ENCODE data around the gene PSMC3. TPM values are rescaled to one million over a fixed set of nuclear protein-coding genes. Genes with fewer than 3 reads are reported as not detected.

PSMC3 gene
- polyA plus RNA-seq, 1 experiment = 191 TPM

GRCh38 chr11:47393163-47394049 is 32.8 kb downstream of the PSMC3 start:
- no peak for TF ChIP-seq CTCF (IDR thresholded peaks at IDR 0.05; ENCODE audit: insufficient read depth, low read depth, low read length)
- no peak for DNase-seq (ENCODE audit: low read depth)
- no peaks in the 10 kb centered on the region for H3K36me3 ChIP-seq (ENCODE audit: control insufficient read depth, insufficient read depth, low read length)
- ChIA-PET POLR2A (no interaction called here), CTCF (interaction anchor here (0.7 to 4.7 kb wide), 8 partner anchors 12 to 224 kb away, joined by 3 to 32 read pairs (median 3); no protein-coding TSS in a partner anchor)
- no peaks in the 10 kb centered on the region for H3K27me3 ChIP-seq (ENCODE audit: control insufficient read depth, insufficient read depth, low read length)
- no peak overlapping the region for H3K4me3 ChIP-seq (ENCODE audit: low read depth, low read length)

- no peaks in the 10 kb centered on the region for H3K27me3 ChIP-seq (ENCODE audit: control insufficient read depth, insufficient read depth, low read length)
- CTCF ChIA-PET = interaction anchor here (0.7 to 4.7 kb wide), 8 partner anchors 13 to 225 kb away, joined by 3 to 32 read pairs (median 3); no protein-coding TSS in a partner anchor
- no peak overlapping the region for H3K4me3 ChIP-seq (ENCODE audit: low read depth, low read length)
- no peaks in the 10 kb centered on the region for H3K36me3 ChIP-seq (ENCODE audit: control insufficient read depth, insufficient read depth, low read length)
- no peak for DNase-seq (ENCODE audit: low read depth)
- TF ChIP-seq CTCF (IDR thresholded peaks at IDR 0.05; ENCODE audit: insufficient read depth, low read depth, low read length) = no peak
- POLR2A ChIA-PET = no interaction called here
Observed at GRCh38 chr11:47392546-47393162, 33.6 kb downstream of the PSMC3 start.

- Histone ChIP-seq H3K4me3 (ENCODE audit: low read depth, low read length) (no peak overlapping the region), H3K27me3 (ENCODE audit: control insufficient read depth, insufficient read depth, low read length) (no peaks in the 10 kb centered on the region), H3K36me3 (ENCODE audit: control insufficient read depth, insufficient read depth, low read length) (no peaks in the 10 kb centered on the region)
- CTCF ChIA-PET = interaction anchor here (0.7 to 4.7 kb wide), 3 partner anchors 18 to 61 kb away, joined by 3 to 32 read pairs (median 4); no protein-coding TSS in a partner anchor
- POLR2A ChIA-PET = no interaction called here
- no peak for TF ChIP-seq CTCF (IDR thresholded peaks at IDR 0.05; ENCODE audit: insufficient read depth, low read depth, low read length)
- no peak for DNase-seq (ENCODE audit: low read depth)
Observed at GRCh38 chr11:47391711-47392432, 34.4 kb downstream of the PSMC3 start.

DNA sequence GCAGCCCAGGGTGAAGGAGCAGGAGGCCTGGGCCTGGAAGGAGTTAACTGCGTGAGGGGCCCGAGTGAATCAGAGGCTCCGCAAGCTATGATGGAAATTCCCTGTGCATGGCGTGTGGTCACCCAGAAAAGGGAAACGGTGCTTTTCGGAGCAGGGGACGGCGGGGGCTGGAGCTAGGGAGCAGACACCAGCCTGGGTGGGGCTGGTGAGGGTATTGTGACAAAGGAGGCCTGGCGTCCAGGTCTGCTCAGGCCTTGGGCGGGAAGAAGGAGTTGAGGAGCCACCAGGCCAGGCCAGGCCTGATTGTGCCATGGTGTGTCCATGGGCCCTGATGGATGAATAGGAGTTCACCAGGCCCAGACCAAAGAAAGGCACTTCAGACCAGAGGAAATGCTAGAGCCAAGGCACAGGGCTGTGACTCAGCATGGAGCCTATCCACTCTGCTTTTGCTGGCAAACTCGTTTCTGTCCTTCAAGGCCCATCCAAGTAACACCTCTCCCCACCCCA is 35.1 kb downstream of the PSMC3 start:
- TF ChIP-seq CTCF (IDR thresholded peaks at IDR 0.05; ENCODE audit: insufficient read depth, low read depth, low read length) = no peak
- no peak for DNase-seq (ENCODE audit: low read depth)
- ChIA-PET POLR2A (no interaction called here), CTCF (interaction anchor here (1.2 to 4.7 kb wide), 3 partner anchors 12 to 18 kb away, joined by 3 to 32 read pairs (median 4); no protein-coding TSS in a partner anchor)
- Histone ChIP-seq H3K36me3 (ENCODE audit: control insufficient read depth, insufficient read depth, low read length) (no peaks in the 10 kb centered on the region), H3K27me3 (ENCODE audit: control insufficient read depth, insufficient read depth, low read length) (no peaks in the 10 kb centered on the region), H3K4me3 (ENCODE audit: low read depth, low read length) (no peak overlapping the region)
